ENCODE data around the gene LOXL4.

LOXL4 gene

GRCh38 chr10:98226508-98227144 lies 41.4 kb downstream of the LOXL4 start:
- H3K36me3 ChIP-seq (ENCODE audit: control insufficient read depth, insufficient read depth, low read length), result no peaks in the 10 kb centered on the region

GRCh38 chr10:98224996-98225395 lies 43.0 kb downstream of the LOXL4 start:
- Histone ChIP-seq H3K9me3 (ENCODE audit: control insufficient read depth, insufficient read depth, low read length) (no peaks in the 10 kb centered on the region), H3K4me3 (ENCODE audit: low read length) (no peak overlapping the region), H3K27me3 (ENCODE audit: control insufficient read depth, insufficient read depth, low read length) (no peaks in the 10 kb centered on the region), H3K27ac (ENCODE audit: low read length) (no peak overlapping the region), H3K36me3 (ENCODE audit: control insufficient read depth, insufficient read depth, low read length) (no peaks in the 10 kb centered on the region), H3K4me1 (ENCODE audit: control insufficient read depth, insufficient read depth, low read length) (no peaks in the 10 kb centered on the region)
- DNase-seq (ENCODE audit: low read depth, low spot score), result no peak
- no CpG with 5 or more reads among the region's 1 CpG for WGBS (ENCODE audit: insufficient coverage, insufficient read length)

More at GRCh38 chr10:98226508-98227144, 41.4 kb downstream of the LOXL4 start:
- Histone ChIP-seq H3K4me1 (ENCODE audit: control insufficient read depth, insufficient read depth, low read length) (no peaks in the 10 kb centered on the region), H3K27me3 (ENCODE audit: control insufficient read depth, insufficient read depth, low read length) (no peaks in the 10 kb centered on the region), H3K9me3 (ENCODE audit: control insufficient read depth, insufficient read depth, low read length) (no peaks in the 10 kb centered on the region), H3K4me3 (ENCODE audit: low read length) (no peak overlapping the region), H3K27ac (ENCODE audit: low read length) (no peak overlapping the region)
- DNase-seq (ENCODE audit: low read depth, low spot score), result no peak
- no CpG with 5 or more reads among the region's 1 CpG for WGBS (ENCODE audit: insufficient coverage, insufficient read length)

GRCh38 chr10:98224509-98224908 lies 43.5 kb downstream of the LOXL4 start:
- no CpG with 5 or more reads among the region's 2 CpGs for WGBS (ENCODE audit: insufficient coverage, insufficient read length)
- no peak overlapping the region for H3K4me3 ChIP-seq (ENCODE audit: low read length)
- no peaks in the 10 kb centered on the region for H3K27me3 ChIP-seq (ENCODE audit: control insufficient read depth, insufficient read depth, low read length)
- H3K27ac ChIP-seq (ENCODE audit: low read length), result no peak overlapping the region
- no peaks in the 10 kb centered on the region for H3K9me3 ChIP-seq (ENCODE audit: control insufficient read depth, insufficient read depth, low read length)
- no peak for DNase-seq (ENCODE audit: low read depth, low spot score)
- H3K4me1 ChIP-seq (ENCODE audit: control insufficient read depth, insufficient read depth, low read length), result no peaks in the 10 kb centered on the region
- no peaks in the 10 kb centered on the region for H3K36me3 ChIP-seq (ENCODE audit: control insufficient read depth, insufficient read depth, low read length)

GRCh38 chr10:98223874-98224273 lies 44.1 kb downstream of the LOXL4 start:
- H3K27ac ChIP-seq (ENCODE audit: low read length), result no peak overlapping the region
- H3K4me1 ChIP-seq (ENCODE audit: control insufficient read depth, insufficient read depth, low read length), result no peaks in the 10 kb centered on the region
- no CpG with 5 or more reads among the region's 6 CpGs for WGBS (ENCODE audit: insufficient coverage, insufficient read length)
- DNase-seq (ENCODE audit: low read depth, low spot score), result no peak
- H3K36me3 ChIP-seq (ENCODE audit: control insufficient read depth, insufficient read depth, low read length), result no peaks in the 10 kb centered on the region
- H3K9me3 ChIP-seq (ENCODE audit: control insufficient read depth, insufficient read depth, low read length), result no peaks in the 10 kb centered on the region
- no peak overlapping the region for H3K4me3 ChIP-seq (ENCODE audit: low read length)
- H3K27me3 ChIP-seq (ENCODE audit: control insufficient read depth, insufficient read depth, low read length), result no peaks in the 10 kb centered on the region

- Histone ChIP-seq H3K4me1 (ENCODE audit: control insufficient read depth, insufficient read depth, low read length) (no peaks in the 10 kb centered on the region), H3K27me3 (ENCODE audit: control insufficient read depth, insufficient read depth, low read length) (no peaks in the 10 kb centered on the region), H3K4me3 (ENCODE audit: low read length) (no peak overlapping the region), H3K27ac (ENCODE audit: low read length) (no peak overlapping the region), H3K9me3 (ENCODE audit: control insufficient read depth, insufficient read depth, low read length) (no peaks in the 10 kb centered on the region), H3K36me3 (ENCODE audit: control insufficient read depth, insufficient read depth, low read length) (no peaks in the 10 kb centered on the region)
- no peak for DNase-seq (ENCODE audit: low read depth, low spot score)
- WGBS (ENCODE audit: insufficient coverage, insufficient read length), result no CpG with 5 or more reads among the region's 1 CpG
Measured at GRCh38 chr10:98217801-98218200, 50.2 kb downstream of the LOXL4 start.

GRCh38 chr10:98215373-98215772 lies 52.6 kb downstream of the LOXL4 start:
- no peak for DNase-seq (ENCODE audit: low read depth, low spot score)
- Histone ChIP-seq H3K27me3 (ENCODE audit: control insufficient read depth, insufficient read depth, low read length) (no peaks in the 10 kb centered on the region), H3K36me3 (ENCODE audit: control insufficient read depth, insufficient read depth, low read length) (no peaks in the 10 kb centered on the region), H3K4me3 (ENCODE audit: low read length) (no peak overlapping the region), H3K4me1 (ENCODE audit: control insufficient read depth, insufficient read depth, low read length) (no peaks in the 10 kb centered on the region), H3K27ac (ENCODE audit: low read length) (no peak overlapping the region), H3K9me3 (ENCODE audit: control insufficient read depth, insufficient read depth, low read length) (no peaks in the 10 kb centered on the region)
- WGBS (ENCODE audit: insufficient coverage, insufficient read length), result no CpG with 5 or more reads among the region's 2 CpGs

GRCh38 chr10:98213740-98214139 lies 54.3 kb downstream of the LOXL4 start:
- Histone ChIP-seq H3K4me1 (ENCODE audit: control insufficient read depth, insufficient read depth, low read length) (no peaks in the 10 kb centered on the region), H3K9me3 (ENCODE audit: control insufficient read depth, insufficient read depth, low read length) (no peaks in the 10 kb centered on the region), H3K27me3 (ENCODE audit: control insufficient read depth, insufficient read depth, low read length) (no peaks in the 10 kb centered on the region), H3K27ac (ENCODE audit: low read length) (no peak overlapping the region), H3K4me3 (ENCODE audit: low read length) (no peak overlapping the region), H3K36me3 (ENCODE audit: control insufficient read depth, insufficient read depth, low read length) (no peaks in the 10 kb centered on the region)
- DNase-seq (ENCODE audit: low read depth, low spot score), result no peak
- WGBS (ENCODE audit: insufficient coverage, insufficient read length), result no CpG with 5 or more reads among the region's 1 CpG

GRCh38 chr10:98212196-98212595 lies 55.8 kb downstream of the LOXL4 start:
- Histone ChIP-seq H3K4me1 (ENCODE audit: control insufficient read depth, insufficient read depth, low read length) (no peaks in the 10 kb centered on the region), H3K36me3 (ENCODE audit: control insufficient read depth, insufficient read depth, low read length) (no peaks in the 10 kb centered on the region), H3K4me3 (ENCODE audit: low read length) (no peak overlapping the region), H3K27ac (ENCODE audit: low read length) (no peak overlapping the region), H3K9me3 (ENCODE audit: control insufficient read depth, insufficient read depth, low read length) (no peaks in the 10 kb centered on the region), H3K27me3 (ENCODE audit: control insufficient read depth, insufficient read depth, low read length) (no peaks in the 10 kb centered on the region)
- no peak for DNase-seq (ENCODE audit: low read depth, low spot score)
- WGBS (ENCODE audit: insufficient coverage, insufficient read length), result no CpG with 5 or more reads among the region's 1 CpG

- no peak for DNase-seq (ENCODE audit: low read depth, low spot score)
- no CpG with 5 or more reads among the region's 4 CpGs for WGBS (ENCODE audit: insufficient coverage, insufficient read length)
- Histone ChIP-seq H3K36me3 (ENCODE audit: control insufficient read depth, insufficient read depth, low read length) (no peaks in the 10 kb centered on the region), H3K27ac (ENCODE audit: low read length) (no peak overlapping the region), H3K4me1 (ENCODE audit: control insufficient read depth, insufficient read depth, low read length) (no peaks in the 10 kb centered on the region), H3K27me3 (ENCODE audit: control insufficient read depth, insufficient read depth, low read length) (no peaks in the 10 kb centered on the region), H3K4me3 (ENCODE audit: low read length) (no peak overlapping the region), H3K9me3 (ENCODE audit: control insufficient read depth, insufficient read depth, low read length) (no peaks in the 10 kb centered on the region)
Measured at GRCh38 chr10:98209441-98209840, 58.6 kb downstream of the LOXL4 start.

- Histone ChIP-seq H3K9me3 (ENCODE audit: control insufficient read depth, insufficient read depth, low read length) (no peaks in the 10 kb centered on the region), H3K27me3 (ENCODE audit: control insufficient read depth, insufficient read depth, low read length) (no peaks in the 10 kb centered on the region), H3K36me3 (ENCODE audit: control insufficient read depth, insufficient read depth, low read length) (no peaks in the 10 kb centered on the region), H3K4me3 (ENCODE audit: low read length) (no peak overlapping the region), H3K27ac (ENCODE audit: low read length) (no peak overlapping the region), H3K4me1 (ENCODE audit: control insufficient read depth, insufficient read depth, low read length) (no peaks in the 10 kb centered on the region)
- WGBS (ENCODE audit: insufficient coverage, insufficient read length), result no CpG with 5 or more reads among the region's 2 CpGs
- DNase-seq (ENCODE audit: low read depth, low spot score), result no peak
Measured at GRCh38 chr10:98208925-98209324, 59.1 kb downstream of the LOXL4 start.

- DNase-seq (ENCODE audit: low read depth, low spot score), result no peak
- H3K9me3 ChIP-seq (ENCODE audit: control insufficient read depth, insufficient read depth, low read length), result no peaks in the 10 kb centered on the region
- no peaks in the 10 kb centered on the region for H3K4me1 ChIP-seq (ENCODE audit: control insufficient read depth, insufficient read depth, low read length)
- H3K27ac ChIP-seq (ENCODE audit: low read length), result no peak overlapping the region
- H3K4me3 ChIP-seq (ENCODE audit: low read length), result no peak overlapping the region
- no CpG with 5 or more reads among the region's 2 CpGs for WGBS (ENCODE audit: insufficient coverage, insufficient read length)
- H3K27me3 ChIP-seq (ENCODE audit: control insufficient read depth, insufficient read depth, low read length), result no peaks in the 10 kb centered on the region
- H3K36me3 ChIP-seq (ENCODE audit: control insufficient read depth, insufficient read depth, low read length), result no peaks in the 10 kb centered on the region
Measured at GRCh38 chr10:98205351-98205750, 62.6 kb downstream of the LOXL4 start.

Data from iPS DF 6.9 (cell line).